Tracheal epithelial cell (primary cell): Measurements from ENCODE around the gene IL18R1. TPM values are rescaled to one million over a fixed set of nuclear protein-coding genes. Genes with fewer than 3 reads are reported as not detected.

Source experiments
- total RNA-seq: library from RNA; depleted of rRNA; stranded (reverse); fragments of >200 nt; gene quantifications from 2 replicates; pipeline ENCODE4 v1.2.1, GENCODE V29; 2014

Gene IL18R1, protein sequence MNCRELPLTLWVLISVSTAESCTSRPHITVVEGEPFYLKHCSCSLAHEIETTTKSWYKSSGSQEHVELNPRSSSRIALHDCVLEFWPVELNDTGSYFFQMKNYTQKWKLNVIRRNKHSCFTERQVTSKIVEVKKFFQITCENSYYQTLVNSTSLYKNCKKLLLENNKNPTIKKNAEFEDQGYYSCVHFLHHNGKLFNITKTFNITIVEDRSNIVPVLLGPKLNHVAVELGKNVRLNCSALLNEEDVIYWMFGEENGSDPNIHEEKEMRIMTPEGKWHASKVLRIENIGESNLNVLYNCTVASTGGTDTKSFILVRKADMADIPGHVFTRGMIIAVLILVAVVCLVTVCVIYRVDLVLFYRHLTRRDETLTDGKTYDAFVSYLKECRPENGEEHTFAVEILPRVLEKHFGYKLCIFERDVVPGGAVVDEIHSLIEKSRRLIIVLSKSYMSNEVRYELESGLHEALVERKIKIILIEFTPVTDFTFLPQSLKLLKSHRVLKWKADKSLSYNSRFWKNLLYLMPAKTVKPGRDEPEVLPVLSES
- 4.3 and 5.1 TPM in 2 replicates for total RNA-seq

GRCh38 chr2:102355526-102356380, at the start of gene IL18R1:
IL18R1 (plus strand) TSS chr2:102355796; CDS start chr2:102362661, 6,865 bp downstream.

DNA sequence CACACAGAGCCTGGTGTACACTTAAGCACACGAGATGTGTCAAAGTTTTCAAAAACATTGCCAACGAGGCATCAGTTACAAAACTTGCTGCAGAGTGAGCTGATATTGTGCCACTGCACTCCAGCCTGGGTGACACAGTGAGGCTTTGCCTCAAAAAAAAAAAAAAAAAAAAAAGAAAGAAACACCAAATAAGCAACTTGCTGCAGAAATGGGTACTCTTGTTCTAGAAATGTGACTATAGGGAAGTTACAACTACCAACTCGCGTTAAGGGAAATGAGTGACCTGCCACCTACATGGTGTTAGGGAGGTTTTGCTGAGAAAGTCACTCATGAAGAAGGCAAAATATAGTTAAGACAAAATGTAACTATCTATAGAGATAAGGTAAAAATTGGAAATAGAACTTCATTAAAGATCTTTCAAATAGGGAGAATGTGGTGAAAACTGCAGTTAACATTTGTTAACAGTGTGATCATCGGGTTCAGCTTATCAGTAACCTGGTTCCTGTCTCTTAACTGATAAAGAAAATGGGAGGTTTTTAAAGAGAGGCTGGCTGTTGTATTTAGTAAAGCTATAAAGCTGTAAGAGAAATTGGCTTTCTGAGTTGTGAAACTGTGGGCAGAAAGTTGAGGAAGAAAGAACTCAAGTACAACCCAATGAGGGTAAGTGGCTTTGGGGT, 44.5 kb upstream of the IL18R1 start, which contains the start of gene IL1RL1:
Gene IL1RL1, plus strand, starts transcription at position 600 of the 677 bp plus-strand sequence. CDS start 26,702 bp downstream, outside the sequence.

DNA sequence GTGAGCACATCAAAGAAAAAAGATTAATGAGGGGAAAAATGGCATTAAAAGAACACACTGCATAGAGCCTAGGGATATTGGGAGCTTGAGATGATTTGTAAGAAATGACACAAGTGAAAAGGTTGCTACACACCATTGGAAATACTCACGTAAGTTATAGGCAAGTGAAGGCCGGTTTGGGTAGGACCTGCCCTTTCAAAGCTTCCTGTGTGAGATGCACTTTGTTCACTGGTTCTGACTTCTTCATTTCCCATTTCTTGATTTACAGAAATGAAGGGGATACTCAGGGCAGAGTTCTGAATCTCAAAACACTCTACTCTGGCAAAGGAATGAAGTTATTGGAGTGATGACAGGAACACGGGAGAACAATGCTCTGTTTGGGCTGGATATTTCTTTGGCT, 67.3 kb downstream of the IL18R1 start, which contains the start of gene IL18RAP:
Gene IL18RAP, plus strand, starts transcription at position 251 of the 400 bp plus-strand sequence. Its CDS starts 118 bp downstream, at position 369.

Other genes with a start within 250 kb of the IL18R1 start
- 1.7 and 4.8 TPM in 2 replicates for gene IL1R1, start 213.1 kb upstream of the IL18R1 start, total RNA-seq
- gene IL1RL2, start 168.8 kb upstream of the IL18R1 start, total RNA-seq: 2.1 and 2.2 TPM in 2 replicates
- gene IL1RL1, start 44.2 kb upstream of the IL18R1 start, total RNA-seq: 7.5 and 11.6 TPM in 2 replicates
- gene IL18RAP, start 67.4 kb downstream of the IL18R1 start, total RNA-seq: 0.48 TPM in 1 of 2 replicates, not detected in the other
- 2.7 TPM in 1 of 2 replicates, not detected in the other for gene SLC9A4, start 117.4 kb downstream of the IL18R1 start, total RNA-seq